Caco-2 (cell line): ENCODE measurements around the gene CDC42EP2. TPM values are rescaled to one million over a fixed set of nuclear protein-coding genes. Genes with fewer than 3 reads are reported as not detected.

Experiments
- BruUV-seq: library from RNA; stranded (reverse); fragments of 400-500 nt; replicated peaks from 2 replicates; lab custom pipeline; 2021; lab: Mats Ljungman, UMichigan
- CTCF ChIA-PET: fragments of 300-600 bp; sonication (Branson Sonifier 250); formaldehyde crosslinking; loops from one replicate; lab custom pipeline; 2022; ENCODE audit warnings: antibody characterized with exemption; lab: Charles Lee
- POLR2A ChIA-PET: fragments of 300-600 bp; sonication (Branson Sonifier 250); formaldehyde crosslinking; loops from one replicate; lab custom pipeline; 2022; ENCODE audit warnings: antibody characterized with exemption; lab: Charles Lee
- DNase-seq, 2 experiments: peaks; one replicate each; pipeline versions ENCODE4 v3.0.0 to v3.0.0-alpha.2; 2020 to 2022
- H3K27me3 ChIP-seq: replicated peaks from 2 replicates; pipeline ENCODE4 v1.6.0; 2011; ENCODE audit warnings: low read length; ENCODE audit not compliant: control insufficient read depth, insufficient read depth
- H3K36me3 ChIP-seq: 2 replicates; pipeline ENCODE4 v1.5.1; 2011; ENCODE audit warnings: low read length; ENCODE audit not compliant: control insufficient read depth, insufficient read depth
- H3K4me1 ChIP-seq: fragments of 250-450 bp; sonication (Bioruptor Pico); 2 replicates; pipeline ENCODE4 v1.5.1; 2020; ENCODE audit warnings: mild to moderate bottlenecking
- H3K4me3 ChIP-seq: 2 replicates; pipeline ENCODE4 v1.5.1; 2011; ENCODE audit warnings: low read depth, mild to moderate bottlenecking, control low read depth, low read length
- H3K9me3 ChIP-seq: fragments of 250-450 bp; sonication (Bioruptor Pico); 2 replicates; pipeline ENCODE4 v1.5.1; 2020; ENCODE audit warnings: mild to moderate bottlenecking, moderate library complexity
- H3K27ac Mint-ChIP-seq: one replicate; pipeline ENCODE4 v1.8.0; 2022; ENCODE audit warnings: mixed read lengths; ENCODE audit not compliant: unreplicated experiment
- H3K27me3 Mint-ChIP-seq: one replicate; pipeline ENCODE4 v1.8.0; 2022; ENCODE audit warnings: mixed read lengths; ENCODE audit not compliant: insufficient read depth, unreplicated experiment
- H3K36me3 Mint-ChIP-seq: one replicate; pipeline ENCODE4 v1.8.0; 2022; ENCODE audit warnings: mild to moderate bottlenecking, mixed read lengths; ENCODE audit not compliant: insufficient read depth, unreplicated experiment
- H3K4me1 Mint-ChIP-seq: one replicate; pipeline ENCODE4 v1.8.0; 2022; ENCODE audit warnings: low read depth, mixed read lengths; ENCODE audit not compliant: unreplicated experiment
- H3K4me3 Mint-ChIP-seq: one replicate; pipeline ENCODE4 v1.8.0; 2022; ENCODE audit warnings: mild to moderate bottlenecking, moderate library complexity, mixed read lengths; ENCODE audit not compliant: unreplicated experiment
- H3K9me3 Mint-ChIP-seq: one replicate; pipeline ENCODE4 v1.8.0; 2022; ENCODE audit warnings: mixed read lengths; ENCODE audit not compliant: unreplicated experiment
- intact Hi-C: fragments of 100-400 bp; cut with micrococcal nuclease; formaldehyde crosslinking; loops from one replicate; pipeline ENCODE4 v1.10.0; 2022; ENCODE audit not compliant: unreplicated experiment
- total RNA-seq: library from RNA; stranded (reverse); gene quantifications from 2 replicates; pipeline ENCODE4 v1.2.3, GENCODE V29; 2022
- TF ChIP-seq, protein P1 (sequence below), 2 experiments: fragments of 200-600 bp in 1 of 2; IDR thresholded peaks; 1 replicate in 1 of 2; 2 replicates in 1 of 2; pipeline versions ENCODE4 v1.5.1 to v1.8.0; 2011 to 2022; ENCODE audit warnings: antibody characterized with exemption in 1 of 2, control low read depth in 1 of 2, inconsistent platforms in 1 of 2, low read depth in 1 of 2, low read length in 1 of 2, mild to moderate bottlenecking in 1 of 2, moderate library complexity in 1 of 2; ENCODE audit not compliant: insufficient read depth in 1 of 2, severe bottlenecking in 1 of 2, unreplicated experiment in 1 of 2

Gene CDC42EP2
- total RNA-seq, 1 experiment from 2014 or later: 38.0 TPM

DNA sequence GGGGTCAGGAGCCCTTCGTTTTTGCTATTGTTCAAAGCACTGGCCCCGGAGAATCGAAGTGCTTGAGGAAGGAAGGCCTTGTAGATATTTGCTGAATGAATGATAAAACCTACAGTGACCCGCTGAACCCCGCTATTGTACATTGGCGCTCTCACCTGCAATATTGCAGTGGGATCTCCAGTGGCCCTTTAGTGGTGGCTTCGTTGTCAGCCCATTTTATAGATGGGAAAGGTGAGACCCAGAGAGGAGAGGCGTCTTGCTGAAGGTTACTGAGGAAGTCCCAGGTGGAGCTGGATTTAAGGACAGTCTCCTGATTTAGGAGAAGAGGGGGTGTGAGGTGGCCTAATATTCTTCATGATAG, 1.2 kb downstream of the CDC42EP2 start:
- peak overlapping the region; percentile 80 for H3K27ac Mint-ChIP-seq
- Histone ChIP-seq H3K27me3 (no peaks in the 10 kb centered on the region), H3K9me3 (no peaks in the 10 kb centered on the region), H3K4me3 (peak overlapping the region; percentile 99), H3K36me3 (peaks cover 4% of the 10 kb centered on the region), H3K4me1 (peaks cover 28% of the 10 kb centered on the region)
- TF ChIP-seq, protein P1, sequence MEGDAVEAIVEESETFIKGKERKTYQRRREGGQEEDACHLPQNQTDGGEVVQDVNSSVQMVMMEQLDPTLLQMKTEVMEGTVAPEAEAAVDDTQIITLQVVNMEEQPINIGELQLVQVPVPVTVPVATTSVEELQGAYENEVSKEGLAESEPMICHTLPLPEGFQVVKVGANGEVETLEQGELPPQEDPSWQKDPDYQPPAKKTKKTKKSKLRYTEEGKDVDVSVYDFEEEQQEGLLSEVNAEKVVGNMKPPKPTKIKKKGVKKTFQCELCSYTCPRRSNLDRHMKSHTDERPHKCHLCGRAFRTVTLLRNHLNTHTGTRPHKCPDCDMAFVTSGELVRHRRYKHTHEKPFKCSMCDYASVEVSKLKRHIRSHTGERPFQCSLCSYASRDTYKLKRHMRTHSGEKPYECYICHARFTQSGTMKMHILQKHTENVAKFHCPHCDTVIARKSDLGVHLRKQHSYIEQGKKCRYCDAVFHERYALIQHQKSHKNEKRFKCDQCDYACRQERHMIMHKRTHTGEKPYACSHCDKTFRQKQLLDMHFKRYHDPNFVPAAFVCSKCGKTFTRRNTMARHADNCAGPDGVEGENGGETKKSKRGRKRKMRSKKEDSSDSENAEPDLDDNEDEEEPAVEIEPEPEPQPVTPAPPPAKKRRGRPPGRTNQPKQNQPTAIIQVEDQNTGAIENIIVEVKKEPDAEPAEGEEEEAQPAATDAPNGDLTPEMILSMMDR (IDR thresholded peaks at IDR 0.05; ENCODE audit: insufficient read depth in 1 of 2, low read depth in 1 of 2, low read length in 1 of 2, severe bottlenecking in 1 of 2, unreplicated experiment in 1 of 2): peak in 1 of 2 experiments; percentile 37
- DNase-seq: no peak
- BruUV-seq: no TSS peak
- ChIA-PET POLR2A (interaction anchor here (1.0 to 3.1 kb wide), 5 partner anchors 10 to 41 kb away, joined by 3 to 81 read pairs (median 8); no protein-coding TSS in a partner anchor), CTCF (interaction anchor here (0.8 to 6.5 kb wide), 19 partner anchors 10 to 181 kb away, joined by 3 to 337 read pairs (median 5); partner anchors contain the start of genes DPF2 and POLA2)
- no peaks in the 10 kb centered on the region for H3K27me3 Mint-ChIP-seq
- H3K9me3 Mint-ChIP-seq: no peaks in the 10 kb centered on the region
- peaks cover 23% of the 10 kb centered on the region for H3K4me1 Mint-ChIP-seq
- intact Hi-C loops: loop anchor here (1.0 kb wide), 2 partner anchors 14 to 41 kb away; no protein-coding TSS in a partner anchor
- H3K36me3 Mint-ChIP-seq: peaks cover 49% of the 10 kb centered on the region
- peak overlapping the region; percentile 81 for H3K4me3 Mint-ChIP-seq

DNA sequence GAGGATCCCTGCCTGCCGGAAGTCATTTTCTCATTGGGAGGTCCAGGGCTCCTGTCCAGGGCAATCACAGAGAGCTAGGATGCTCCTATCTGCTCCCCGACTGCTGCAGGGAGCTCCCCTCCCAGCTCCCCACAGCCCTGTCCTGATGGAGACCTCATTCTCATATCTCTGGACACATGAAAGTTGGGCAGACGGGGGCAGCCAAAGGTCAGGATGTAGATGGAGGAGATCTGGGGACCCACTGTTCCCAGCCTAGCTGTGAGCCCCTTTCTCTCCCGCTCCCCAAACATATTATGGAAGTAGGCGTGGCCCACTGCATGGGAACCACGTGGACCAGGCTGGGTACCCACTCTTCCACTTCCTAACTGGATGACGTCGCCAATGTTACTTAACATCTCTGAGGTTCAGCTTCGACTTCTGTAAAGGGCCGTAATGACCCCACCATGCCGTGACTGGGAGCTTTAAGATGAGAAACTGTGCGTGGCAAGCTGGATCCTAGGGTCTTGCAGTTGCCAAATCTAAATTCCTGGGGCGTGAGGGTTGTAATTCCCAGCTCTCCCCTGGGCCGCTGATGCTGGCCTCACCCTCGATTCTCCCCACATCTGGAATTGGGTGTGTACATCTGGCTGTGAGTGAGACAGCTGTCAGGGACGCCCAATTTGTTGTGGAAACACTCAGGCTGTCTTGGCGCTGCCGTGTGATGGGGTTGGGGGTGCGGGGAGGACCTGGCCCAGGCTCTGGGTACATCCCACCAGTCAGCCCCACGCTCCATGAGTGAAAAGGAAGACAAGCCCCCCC, 1.8 kb downstream of the CDC42EP2 start:
- H3K27ac Mint-ChIP-seq: peak overlapping the region; percentile 80
- TF ChIP-seq, protein P1 (IDR thresholded peaks at IDR 0.05; ENCODE audit: insufficient read depth in 1 of 2, low read depth in 1 of 2, low read length in 1 of 2, severe bottlenecking in 1 of 2, unreplicated experiment in 1 of 2): no peak
- no peaks in the 10 kb centered on the region for H3K9me3 ChIP-seq
- peak overlapping the region; percentile 81 for H3K4me3 Mint-ChIP-seq
- peaks cover 23% of the 10 kb centered on the region for H3K4me1 ChIP-seq
- BruUV-seq: TSS peak; percentile 25
- no peaks in the 10 kb centered on the region for H3K9me3 Mint-ChIP-seq
- peaks cover 21% of the 10 kb centered on the region for H3K4me1 Mint-ChIP-seq
- H3K36me3 Mint-ChIP-seq: peaks cover 55% of the 10 kb centered on the region
- H3K27me3 Mint-ChIP-seq: no peaks in the 10 kb centered on the region
- intact Hi-C loops: no loop called here
- ChIA-PET CTCF (interaction anchor here (0.7 to 6.5 kb wide), 8 partner anchors 9 to 51 kb away, joined by 3 to 337 read pairs (median 12); partner anchors contain the start of gene DPF2), POLR2A (interaction anchor here (1.0 to 3.1 kb wide), 5 partner anchors 22 to 55 kb away, joined by 3 to 81 read pairs (median 5); partner anchors contain the start of gene POLA2)
- no peaks in the 10 kb centered on the region for H3K27me3 ChIP-seq
- H3K4me3 ChIP-seq: peak overlapping the region; percentile 99
- no peak for DNase-seq
- H3K36me3 ChIP-seq: peaks cover 5% of the 10 kb centered on the region

DNA sequence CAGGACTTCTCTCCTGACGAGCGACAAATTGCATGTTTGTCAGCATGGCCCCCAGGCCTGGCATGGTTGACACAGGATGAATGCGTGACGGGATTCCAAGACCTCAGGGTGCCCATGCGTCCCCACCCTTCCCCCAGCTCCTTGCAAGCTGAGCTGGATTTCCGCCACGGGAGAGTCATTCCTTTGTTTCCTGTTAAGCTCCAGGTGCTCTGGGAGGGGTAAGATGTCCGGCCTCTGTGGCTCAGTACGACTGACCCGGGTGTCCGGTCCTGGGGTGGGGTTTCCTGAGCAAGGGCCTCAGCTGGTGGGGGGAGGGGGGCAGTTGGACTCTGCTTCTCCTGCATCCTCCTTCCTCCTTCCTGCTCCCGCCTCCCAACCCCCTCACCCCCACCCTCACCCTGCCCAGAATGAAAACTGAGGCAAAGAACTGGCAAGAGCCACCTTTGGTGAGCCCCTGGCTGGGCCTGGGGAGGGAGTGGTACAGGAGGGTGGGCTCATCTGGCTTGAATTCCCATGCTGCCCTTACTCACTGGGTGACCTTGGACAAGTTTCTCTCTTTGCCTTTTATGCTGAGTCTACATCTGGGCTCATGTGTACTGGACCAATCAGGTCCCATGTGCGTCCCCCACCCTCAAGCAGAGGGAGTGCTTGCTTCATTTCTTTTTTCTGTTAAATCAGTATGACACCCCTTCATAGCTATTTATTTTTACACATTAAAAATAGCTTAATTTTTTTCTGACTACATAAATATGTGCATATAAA, 2.5 kb downstream of the CDC42EP2 start:
- Mint-ChIP-seq H3K4me3 (peak overlapping the region; percentile 81), H3K27me3 (no peaks in the 10 kb centered on the region), H3K4me1 (peaks cover 21% of the 10 kb centered on the region), H3K9me3 (no peaks in the 10 kb centered on the region), H3K36me3 (peaks cover 62% of the 10 kb centered on the region), H3K27ac (no peak overlapping the region)
- POLR2A ChIA-PET: interaction anchor here (1.0 to 1.6 kb wide), 4 partner anchors 22 to 56 kb away, joined by 3 to 7 read pairs (median 4); partner anchors contain the start of gene POLA2
- DNase-seq: no peak
- no peaks in the 10 kb centered on the region for H3K27me3 ChIP-seq
- peaks cover 8% of the 10 kb centered on the region for H3K36me3 ChIP-seq
- H3K9me3 ChIP-seq: no peaks in the 10 kb centered on the region
- TF ChIP-seq, protein P1 (IDR thresholded peaks at IDR 0.05; ENCODE audit: insufficient read depth in 1 of 2, low read depth in 1 of 2, low read length in 1 of 2, severe bottlenecking in 1 of 2, unreplicated experiment in 1 of 2): no peak
- no peak overlapping the region for H3K4me3 ChIP-seq
- CTCF ChIA-PET: interaction anchor here (0.7 to 6.5 kb wide), 7 partner anchors 8 to 259 kb away, joined by 3 to 337 read pairs (median 7); partner anchors contain the start of genes DPF2 and EHBP1L1
- H3K4me1 ChIP-seq: peaks cover 23% of the 10 kb centered on the region
- intact Hi-C loops: no loop called here
- BruUV-seq: no TSS peak
